HG02798 (cell line): ENCODE data around the gene KLHL14.
A peak's percentile ranks its signal among the peaks of the same experiment; 100 is the strongest.

Experiments
- ATAC-seq: cut with Tn5 transposase; IDR thresholded peaks from one replicate; pipeline ENCODE4 v1.9.1; 2021; ENCODE audit warnings: mild to moderate bottlenecking; ENCODE audit not compliant: unreplicated experiment, poor library complexity

KLHL14 gene

GRCh38 chr18:32770666-32771168 is 2.1 kb downstream of the KLHL14 start:
- ATAC-seq = no peak

GRCh38 chr18:32770054-32770665 is 2.7 kb downstream of the KLHL14 start:
- ATAC-seq = no peak

- ATAC-seq = no peak
These were observed 3.2 kb downstream of the KLHL14 start for GRCh38 chr18:32769586-32770053.

- ATAC-seq = no peak
These were observed 3.7 kb downstream of the KLHL14 start for GRCh38 chr18:32769071-32769585.

GRCh38 chr18:32767400-32767799 is 5.4 kb downstream of the KLHL14 start:
- no peak for ATAC-seq

GRCh38 chr18:32764611-32765244 is 8.1 kb downstream of the KLHL14 start:
- no peak for ATAC-seq

- no peak for ATAC-seq
These were observed 9.5 kb downstream of the KLHL14 start for GRCh38 chr18:32763293-32763692.

GRCh38 chr18:32761231-32761630 is 11.6 kb downstream of the KLHL14 start:
- ATAC-seq = no peak

GRCh38 chr18:32760391-32760790 is 12.4 kb downstream of the KLHL14 start:
- peak; percentile 96 for ATAC-seq

GRCh38 chr18:32759611-32760167 is 13.1 kb downstream of the KLHL14 start:
- peak; percentile 33 for ATAC-seq

GRCh38 chr18:32754508-32755263 is 18.1 kb downstream of the KLHL14 start:
- ATAC-seq = no peak

GRCh38 chr18:32753656-32754260 is 19.1 kb downstream of the KLHL14 start:
- ATAC-seq = no peak

GRCh38 chr18:32750328-32750727 is 22.5 kb downstream of the KLHL14 start:
- no peak for ATAC-seq

GRCh38 chr18:32749809-32750208 is 23.0 kb downstream of the KLHL14 start:
- ATAC-seq = no peak

- ATAC-seq = no peak
These were observed 30.2 kb downstream of the KLHL14 start for GRCh38 chr18:32742579-32742978.

- ATAC-seq = no peak
These were observed 37.0 kb downstream of the KLHL14 start for GRCh38 chr18:32735781-32736180.

GRCh38 chr18:32734442-32734841 is 38.4 kb downstream of the KLHL14 start:
- no peak for ATAC-seq

GRCh38 chr18:32732165-32732564 is 40.7 kb downstream of the KLHL14 start:
- no peak for ATAC-seq

GRCh38 chr18:32730620-32731091 is 42.2 kb downstream of the KLHL14 start:
- peak; percentile 92 for ATAC-seq

- no peak for ATAC-seq
These were observed 42.8 kb downstream of the KLHL14 start for GRCh38 chr18:32730068-32730467.
